Tibial artery (tissue), 4 donors: ENCODE measurements around the gene BABAM2.

Experiments
- DNase-seq, 2 donors: peaks; one replicate each; pipeline ENCODE4 v3.0.0-alpha.2; 2019
- H3K27ac ChIP-seq, 2 donors: fragments of 200-600 bp; sonication (generic) in 1 of 2; 1 replicate in 1 of 2; 2 replicates in 1 of 2; pipeline ENCODE4 v1.5.1; 2018 to 2019; ENCODE audit warnings: mild to moderate bottlenecking in 1 of 2
- H3K27me3 ChIP-seq, 2 donors: fragments of 200-600 bp; sonication (generic) in 1 of 2; one replicate each; pipeline versions ENCODE4 v1.5.1 to v1.6.0; 2016 to 2019
- H3K36me3 ChIP-seq, 3 donors: fragments of 200-600 bp; sonication (generic) in 2 of 3; one replicate each; pipeline ENCODE4 v1.5.1; 2016 to 2019; ENCODE audit warnings: mild to moderate bottlenecking in 2 of 3
- H3K4me1 ChIP-seq, 4 donors: fragments of 200-600 bp; sonication (generic) in 2 of 4; 1 replicate in 3 of 4; 2 replicates in 1 of 4; pipeline ENCODE4 v1.5.1; 2016 to 2019
- H3K4me3 ChIP-seq, 2 donors: fragments of 200-600 bp; sonication (generic) in 1 of 2; 1 replicate in 1 of 2; 2 replicates in 1 of 2; pipeline ENCODE4 v1.5.1; 2018 to 2019; ENCODE audit warnings: mild to moderate bottlenecking in 2 of 2
- H3K9me3 ChIP-seq, 3 donors: fragments of 200-600 bp; sonication (generic) in 1 of 3; one replicate each; pipeline ENCODE4 v1.5.1; 2016 to 2019
- intact Hi-C: fragments of 100-400 bp; cut with DNase I; formaldehyde crosslinking; loops from one replicate; pipeline ENCODE4 v1.15.0; 2023; ENCODE audit warnings: low total_unique reads
- TF ChIP-seq, protein P1 (sequence below), 2 experiments: fragments of 200-600 bp in 1 of 2; fragments of 450-650 bp in 1 of 2; IDR thresholded peaks; one replicate each; pipeline ENCODE4 v1.5.1; 2017 to 2019; ENCODE audit warnings: antibody characterized with exemption in 2 of 2, mild to moderate bottlenecking in 1 of 2, moderate library complexity in 1 of 2

Gene BABAM2

DNA sequence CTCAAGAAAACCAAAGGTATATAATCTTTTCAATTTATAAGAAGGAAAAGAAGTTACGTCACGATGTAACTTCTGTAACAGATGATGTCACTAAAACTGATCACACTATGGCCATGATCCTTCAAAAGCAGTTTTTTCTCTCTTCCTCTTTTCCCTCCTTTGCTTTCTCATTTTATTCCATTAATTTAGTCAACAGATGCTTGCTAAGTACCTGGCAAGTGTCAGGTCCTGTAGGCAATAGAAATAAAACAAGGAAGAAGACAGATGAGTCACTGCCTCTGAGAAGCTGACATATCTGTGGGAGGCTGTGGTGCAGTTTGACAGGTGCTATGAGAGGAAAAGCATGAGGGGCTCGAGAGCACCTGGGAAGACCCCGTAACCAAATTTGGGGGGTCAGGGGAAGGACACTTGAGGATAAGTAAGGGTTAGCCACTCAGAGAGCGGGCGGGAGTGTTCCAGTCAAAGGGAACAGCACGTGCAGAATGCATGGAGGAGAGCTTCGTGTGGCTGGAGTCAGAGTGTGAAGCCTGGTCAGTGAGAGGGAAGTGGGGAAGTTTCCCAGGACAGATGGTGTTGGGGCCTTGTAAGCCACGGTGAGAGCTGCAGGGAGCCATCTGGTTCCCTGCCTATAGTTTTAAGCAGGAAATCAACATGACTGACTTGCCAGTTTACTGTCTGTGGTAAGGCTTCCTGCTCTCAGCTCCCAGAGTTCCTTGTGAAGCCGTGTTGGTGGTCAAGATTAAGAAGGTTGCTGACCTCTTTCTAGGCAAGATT is 303.3 kb downstream of the BABAM2 start:
- intact Hi-C loops, result no loop called here
- H3K27ac ChIP-seq, result no peak overlapping the region

DNA sequence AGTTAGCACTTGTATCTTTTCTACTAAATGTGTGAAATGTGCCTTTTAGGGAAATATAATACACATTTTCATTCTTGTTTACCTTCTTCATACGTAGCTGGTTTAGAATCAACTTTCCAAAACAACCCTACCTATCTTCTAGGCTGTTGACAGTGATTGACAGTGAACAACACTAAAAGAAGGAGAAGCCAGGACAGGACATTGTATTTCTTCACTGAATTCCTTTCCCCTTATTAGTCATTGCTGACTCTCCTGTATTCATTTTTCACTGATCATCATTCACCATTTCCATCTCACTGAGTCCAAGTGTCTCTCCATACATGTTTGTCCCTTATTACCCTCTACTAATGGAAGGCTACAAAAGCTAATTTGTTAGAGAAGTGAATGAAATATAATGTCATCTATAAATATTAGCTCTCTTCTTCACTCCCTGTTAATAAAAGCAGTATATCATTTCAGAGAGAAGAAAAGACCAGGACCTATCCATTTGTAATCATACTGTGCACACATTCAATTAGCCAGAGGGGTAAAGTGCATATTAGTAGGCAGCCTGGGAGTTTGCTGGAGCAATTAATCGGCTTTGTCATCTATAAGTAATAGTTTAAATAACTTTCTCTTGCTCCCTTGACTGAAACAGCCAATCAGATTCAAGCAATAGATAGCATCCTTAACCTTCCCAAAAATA is 309.6 kb downstream of the BABAM2 start:
- H3K4me1 ChIP-seq, result no peaks in the 10 kb centered on the region
- TF ChIP-seq, protein P1, sequence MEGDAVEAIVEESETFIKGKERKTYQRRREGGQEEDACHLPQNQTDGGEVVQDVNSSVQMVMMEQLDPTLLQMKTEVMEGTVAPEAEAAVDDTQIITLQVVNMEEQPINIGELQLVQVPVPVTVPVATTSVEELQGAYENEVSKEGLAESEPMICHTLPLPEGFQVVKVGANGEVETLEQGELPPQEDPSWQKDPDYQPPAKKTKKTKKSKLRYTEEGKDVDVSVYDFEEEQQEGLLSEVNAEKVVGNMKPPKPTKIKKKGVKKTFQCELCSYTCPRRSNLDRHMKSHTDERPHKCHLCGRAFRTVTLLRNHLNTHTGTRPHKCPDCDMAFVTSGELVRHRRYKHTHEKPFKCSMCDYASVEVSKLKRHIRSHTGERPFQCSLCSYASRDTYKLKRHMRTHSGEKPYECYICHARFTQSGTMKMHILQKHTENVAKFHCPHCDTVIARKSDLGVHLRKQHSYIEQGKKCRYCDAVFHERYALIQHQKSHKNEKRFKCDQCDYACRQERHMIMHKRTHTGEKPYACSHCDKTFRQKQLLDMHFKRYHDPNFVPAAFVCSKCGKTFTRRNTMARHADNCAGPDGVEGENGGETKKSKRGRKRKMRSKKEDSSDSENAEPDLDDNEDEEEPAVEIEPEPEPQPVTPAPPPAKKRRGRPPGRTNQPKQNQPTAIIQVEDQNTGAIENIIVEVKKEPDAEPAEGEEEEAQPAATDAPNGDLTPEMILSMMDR (IDR thresholded peaks at IDR 0.05), result no peak
- H3K27me3 ChIP-seq, result no peaks in the 10 kb centered on the region
- no peaks in the 10 kb centered on the region for H3K36me3 ChIP-seq
- no peak overlapping the region for H3K4me3 ChIP-seq
- no peaks in the 10 kb centered on the region for H3K9me3 ChIP-seq
- H3K27ac ChIP-seq, result no peak overlapping the region
- DNase-seq, result no peak
- intact Hi-C loops, result no loop called here

More for the DNA sequence above, 303.3 kb downstream of the BABAM2 start:
- Histone ChIP-seq H3K27me3 (no peaks in the 10 kb centered on the region), H3K9me3 (no peaks in the 10 kb centered on the region), H3K36me3 (no peaks in the 10 kb centered on the region), H3K4me3 (no peak overlapping the region), H3K4me1 (no peaks in the 10 kb centered on the region)
- TF ChIP-seq, protein P1 (IDR thresholded peaks at IDR 0.05), result no peak
- no peak for DNase-seq

- no peak overlapping the region for H3K4me3 ChIP-seq
- no peaks in the 10 kb centered on the region for H3K27me3 ChIP-seq
- TF ChIP-seq, protein P1 (IDR thresholded peaks at IDR 0.05), result no peak
- no peaks in the 10 kb centered on the region for H3K4me1 ChIP-seq
- no peaks in the 10 kb centered on the region for H3K9me3 ChIP-seq
- DNase-seq, result peak in 1 of 2 donors; percentile 72
- H3K36me3 ChIP-seq, result no peaks in the 10 kb centered on the region
- no peak overlapping the region for H3K27ac ChIP-seq
- intact Hi-C loops, result no loop called here
Measured at GRCh38 chr2:28201671-28202180, 311.2 kb downstream of the BABAM2 start.

GRCh38 chr2:28202719-28203118 is 312.2 kb downstream of the BABAM2 start:
- H3K27ac ChIP-seq, result no peak overlapping the region
- no peaks in the 10 kb centered on the region for H3K9me3 ChIP-seq
- TF ChIP-seq, protein P1 (IDR thresholded peaks at IDR 0.05), result no peak
- no peaks in the 10 kb centered on the region for H3K36me3 ChIP-seq
- no peaks in the 10 kb centered on the region for H3K27me3 ChIP-seq
- intact Hi-C loops, result no loop called here
- no peaks in the 10 kb centered on the region for H3K4me1 ChIP-seq
- no peak overlapping the region for H3K4me3 ChIP-seq
- no peak for DNase-seq

DNA sequence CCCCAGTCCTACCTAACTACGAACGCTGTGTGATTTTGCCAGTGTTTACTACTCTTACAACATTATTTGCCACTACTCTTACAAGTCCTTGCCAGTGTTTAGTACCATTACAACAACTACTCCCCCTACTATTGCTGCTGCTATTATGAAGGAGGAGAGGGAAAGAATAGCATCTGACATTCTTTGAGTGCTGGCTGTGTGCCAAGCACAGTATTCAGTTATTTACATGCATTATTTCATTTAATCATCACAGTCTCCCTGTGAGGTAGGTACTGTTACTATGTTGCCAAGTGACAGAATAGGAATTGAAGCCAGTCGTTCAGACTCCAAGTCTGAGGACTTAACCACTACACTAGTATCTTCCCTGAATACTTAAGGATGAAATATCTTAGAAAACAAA is 316.2 kb downstream of the BABAM2 start:
- H3K27me3 ChIP-seq, result no peaks in the 10 kb centered on the region
- no peak for DNase-seq
- intact Hi-C loops, result no loop called here
- TF ChIP-seq, protein P1 (IDR thresholded peaks at IDR 0.05), result no peak
- H3K27ac ChIP-seq, result no peak overlapping the region
- H3K4me1 ChIP-seq, result no peaks in the 10 kb centered on the region
- H3K36me3 ChIP-seq, result no peaks in the 10 kb centered on the region
- no peak overlapping the region for H3K4me3 ChIP-seq
- H3K9me3 ChIP-seq, result no peaks in the 10 kb centered on the region
